Osteocyte (in vitro differentiated cells): Measurements from ENCODE around the gene SATB1. TPM values are rescaled to one million over a fixed set of nuclear protein-coding genes. Genes with fewer than 3 reads are reported as not detected.
A peak's percentile ranks its signal among the peaks of the same experiment; 100 is the strongest.

Source experiments
- DNase-seq: peaks from one replicate; pipeline ENCODE4 v3.0.0; 2021; ENCODE audit warnings: mixed read lengths; ENCODE audit not compliant: unreplicated experiment; ENCODE audit errors: extremely low spot score
- H3K27ac Mint-ChIP-seq: one replicate; pipeline ENCODE4 v1.8.0; 2021; ENCODE audit warnings: mild to moderate bottlenecking, mixed read lengths; ENCODE audit not compliant: unreplicated experiment
- H3K27me3 Mint-ChIP-seq: one replicate; pipeline ENCODE4 v1.8.0; 2021; ENCODE audit warnings: mixed read lengths; ENCODE audit not compliant: unreplicated experiment
- H3K36me3 Mint-ChIP-seq: one replicate; pipeline ENCODE4 v1.8.0; 2021; ENCODE audit warnings: mixed read lengths; ENCODE audit not compliant: unreplicated experiment
- H3K4me1 Mint-ChIP-seq: one replicate; pipeline ENCODE4 v1.8.0; 2021; ENCODE audit warnings: mixed read lengths; ENCODE audit not compliant: unreplicated experiment
- H3K4me3 Mint-ChIP-seq: one replicate; pipeline ENCODE4 v1.8.0; 2021; ENCODE audit warnings: mild to moderate bottlenecking, moderate library complexity, mixed read lengths; ENCODE audit not compliant: unreplicated experiment
- H3K9me3 Mint-ChIP-seq: one replicate; pipeline ENCODE4 v1.8.0; 2021; ENCODE audit warnings: mixed read lengths; ENCODE audit not compliant: unreplicated experiment
- total RNA-seq: library from RNA; stranded (reverse); gene quantifications from 2 replicates; pipeline ENCODE4 v1.2.1, GENCODE V29; 2021
- TF ChIP-seq, protein P1 (sequence below): fragments of 200-600 bp; sonication (generic); IDR thresholded peaks from 2 replicates; pipeline ENCODE4 v1.5.0; 2021; ENCODE audit warnings: antibody characterized with exemption, mild to moderate bottlenecking, moderate library complexity

SATB1 gene
- total RNA-seq, 1 donor from 2014 or later: 10.6 TPM

DNA sequence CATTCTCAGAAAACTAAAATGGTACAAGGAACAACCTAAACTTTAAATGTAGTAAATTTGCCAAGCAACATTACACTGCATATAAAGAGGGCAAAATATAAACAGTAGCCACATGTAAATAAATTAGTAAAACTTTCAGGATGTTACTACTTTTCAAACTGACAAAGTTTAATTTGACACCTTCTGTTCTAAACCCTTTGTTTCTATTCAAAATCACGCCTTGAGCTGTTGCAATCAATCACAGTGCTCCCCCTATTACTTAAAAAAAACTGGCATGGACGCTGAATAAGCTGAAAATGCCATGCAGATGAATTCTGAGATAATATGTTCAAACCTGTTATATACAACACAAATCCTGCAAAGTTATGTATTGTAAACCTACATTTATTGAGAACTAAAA is 69.3 kb downstream of the SATB1 start:
- DNase-seq: no peak
- Mint-ChIP-seq H3K9me3 (no peaks in the 10 kb centered on the region), H3K36me3 (peaks cover 2% of the 10 kb centered on the region), H3K4me3 (no peak overlapping the region), H3K27me3 (no peaks in the 10 kb centered on the region), H3K4me1 (peaks cover 20% of the 10 kb centered on the region), H3K27ac (no peak overlapping the region)
- TF ChIP-seq, protein P1, sequence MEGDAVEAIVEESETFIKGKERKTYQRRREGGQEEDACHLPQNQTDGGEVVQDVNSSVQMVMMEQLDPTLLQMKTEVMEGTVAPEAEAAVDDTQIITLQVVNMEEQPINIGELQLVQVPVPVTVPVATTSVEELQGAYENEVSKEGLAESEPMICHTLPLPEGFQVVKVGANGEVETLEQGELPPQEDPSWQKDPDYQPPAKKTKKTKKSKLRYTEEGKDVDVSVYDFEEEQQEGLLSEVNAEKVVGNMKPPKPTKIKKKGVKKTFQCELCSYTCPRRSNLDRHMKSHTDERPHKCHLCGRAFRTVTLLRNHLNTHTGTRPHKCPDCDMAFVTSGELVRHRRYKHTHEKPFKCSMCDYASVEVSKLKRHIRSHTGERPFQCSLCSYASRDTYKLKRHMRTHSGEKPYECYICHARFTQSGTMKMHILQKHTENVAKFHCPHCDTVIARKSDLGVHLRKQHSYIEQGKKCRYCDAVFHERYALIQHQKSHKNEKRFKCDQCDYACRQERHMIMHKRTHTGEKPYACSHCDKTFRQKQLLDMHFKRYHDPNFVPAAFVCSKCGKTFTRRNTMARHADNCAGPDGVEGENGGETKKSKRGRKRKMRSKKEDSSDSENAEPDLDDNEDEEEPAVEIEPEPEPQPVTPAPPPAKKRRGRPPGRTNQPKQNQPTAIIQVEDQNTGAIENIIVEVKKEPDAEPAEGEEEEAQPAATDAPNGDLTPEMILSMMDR: no peak

DNA sequence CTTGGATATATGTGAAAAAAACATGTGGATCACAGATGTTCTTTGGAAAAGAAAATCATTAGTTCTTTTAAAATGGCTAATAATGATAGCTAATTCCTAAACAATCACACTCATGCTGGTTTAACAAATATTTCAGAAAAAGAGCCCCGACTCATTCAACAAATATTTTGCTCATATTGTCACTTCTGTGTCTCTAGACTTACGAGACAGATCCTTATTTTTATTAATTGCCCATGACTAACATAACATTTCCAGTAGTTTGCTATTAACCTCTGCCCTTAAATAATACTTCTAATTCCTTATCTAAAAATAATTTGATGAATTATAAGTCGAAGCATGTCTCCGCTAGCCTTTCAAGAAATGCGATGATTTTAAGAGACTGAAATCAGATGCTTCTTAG is 70.4 kb downstream of the SATB1 start:
- Mint-ChIP-seq H3K36me3 (peaks cover 3% of the 10 kb centered on the region), H3K4me3 (peak overlapping the region; percentile 14), H3K4me1 (peaks cover 20% of the 10 kb centered on the region), H3K27me3 (no peaks in the 10 kb centered on the region), H3K27ac (no peak overlapping the region), H3K9me3 (no peaks in the 10 kb centered on the region)
- TF ChIP-seq, protein P1: no peak
- no peak for DNase-seq

DNA sequence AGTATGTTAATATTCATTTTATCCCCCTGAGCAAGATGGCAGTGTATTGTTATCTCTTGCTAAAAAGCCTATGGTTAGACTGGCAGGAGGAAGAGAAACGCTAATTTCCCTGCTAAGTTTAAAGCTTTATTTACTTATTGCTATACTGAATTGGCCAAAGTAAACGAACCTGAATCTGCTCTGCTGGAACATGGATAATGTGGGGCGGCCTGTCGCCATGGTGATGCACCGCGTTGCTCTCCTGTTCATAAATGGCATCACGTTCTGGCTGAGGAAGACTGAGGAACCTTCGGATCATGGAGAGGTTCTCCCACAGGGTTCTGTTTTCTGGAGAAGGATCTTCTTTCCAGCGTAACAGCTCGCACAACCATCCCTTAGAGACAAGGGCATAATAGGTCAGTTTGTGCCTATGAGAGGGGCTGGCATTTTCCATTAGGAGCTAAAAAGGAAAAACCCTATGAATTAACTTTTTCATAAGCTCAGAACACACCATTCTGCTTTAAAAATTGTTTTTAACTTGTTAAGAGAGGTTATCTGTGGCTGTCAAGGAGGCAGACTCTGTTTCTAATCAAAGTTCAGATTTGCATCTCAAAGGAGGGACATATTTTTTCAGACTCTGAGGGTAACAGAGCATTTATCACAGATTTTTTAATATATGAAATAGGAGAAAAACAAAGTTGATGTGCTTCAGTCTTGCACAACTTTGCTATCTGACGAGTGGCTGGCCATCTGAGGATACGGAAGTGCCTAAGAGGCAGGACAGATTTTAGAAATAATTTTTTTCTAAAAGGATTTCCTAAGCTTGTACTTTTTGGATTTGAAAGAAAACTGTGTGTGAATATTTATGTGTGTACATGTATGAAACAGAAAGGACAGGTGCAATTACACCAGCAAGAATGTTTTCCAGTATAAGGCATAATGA is 73.1 kb downstream of the SATB1 start:
- TF ChIP-seq, protein P1: no peak
- Mint-ChIP-seq H3K9me3 (no peaks in the 10 kb centered on the region), H3K4me1 (peaks cover 20% of the 10 kb centered on the region), H3K27me3 (no peaks in the 10 kb centered on the region), H3K27ac (no peak overlapping the region), H3K36me3 (peaks cover 12% of the 10 kb centered on the region), H3K4me3 (no peak overlapping the region)
- no peak for DNase-seq

DNA sequence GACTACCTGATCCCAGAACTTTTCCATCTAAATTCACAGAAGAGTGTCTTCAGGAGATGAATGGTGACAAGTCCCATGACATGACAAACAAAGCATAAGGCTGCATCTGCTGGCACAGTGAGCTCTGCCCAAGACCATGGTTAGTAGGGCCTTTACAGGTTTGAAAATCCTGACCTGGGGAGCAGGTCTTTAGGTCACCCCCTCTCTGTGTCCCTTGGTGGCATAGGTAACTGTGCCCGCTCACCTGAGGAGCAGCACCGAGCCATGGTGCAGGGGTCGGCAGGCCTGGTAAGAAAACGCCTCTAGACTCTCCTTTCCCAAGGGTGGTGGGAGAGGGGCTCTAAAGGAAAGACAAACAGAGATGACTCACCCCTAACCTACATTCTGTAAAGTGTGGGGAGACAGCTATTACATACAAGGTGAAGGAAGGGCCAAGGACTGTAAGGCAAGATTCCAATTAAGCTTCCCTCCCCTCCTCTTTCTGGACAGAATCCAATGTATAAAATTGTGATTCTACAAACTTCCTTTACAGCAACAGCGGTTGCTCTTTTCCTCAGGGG is 74.0 kb downstream of the SATB1 start:
- Mint-ChIP-seq H3K36me3 (peaks cover 12% of the 10 kb centered on the region), H3K4me3 (no peak overlapping the region), H3K27ac (no peak overlapping the region), H3K27me3 (no peaks in the 10 kb centered on the region), H3K9me3 (no peaks in the 10 kb centered on the region), H3K4me1 (peaks cover 23% of the 10 kb centered on the region)
- no peak for DNase-seq
- TF ChIP-seq, protein P1: no peak

DNA sequence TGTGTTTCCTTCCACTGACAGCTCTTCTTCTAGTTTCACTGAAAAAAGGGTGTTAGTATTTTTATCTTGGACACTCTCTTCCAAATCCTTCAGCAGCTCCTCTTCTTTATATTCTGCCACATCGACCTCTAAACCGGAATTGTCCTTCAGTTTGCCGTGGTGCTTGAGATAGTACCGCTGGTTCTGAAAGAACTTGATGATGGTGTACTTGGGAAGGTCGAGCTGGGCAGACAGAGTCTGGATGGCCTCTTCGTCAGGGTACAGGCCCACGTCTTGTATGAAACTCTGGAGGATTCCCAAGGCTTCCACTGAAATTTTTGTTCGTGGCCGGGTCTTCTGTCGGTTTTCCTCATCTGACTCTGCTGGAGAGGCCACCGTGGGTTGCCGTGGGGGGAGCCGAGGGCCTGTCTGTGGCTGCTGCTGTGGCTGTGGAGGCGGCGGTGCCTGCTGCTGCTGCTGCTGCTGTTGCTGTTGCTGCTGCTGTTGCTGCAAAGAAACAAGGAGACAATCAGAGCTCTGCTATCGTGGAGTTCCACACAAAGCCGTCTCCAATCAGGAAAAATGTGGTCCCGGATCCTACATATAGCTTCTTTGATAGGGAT is 75.8 kb downstream of the SATB1 start:
- no peaks in the 10 kb centered on the region for H3K9me3 Mint-ChIP-seq
- H3K27ac Mint-ChIP-seq: no peak overlapping the region
- TF ChIP-seq, protein P1: no peak
- no peak overlapping the region for H3K4me3 Mint-ChIP-seq
- peaks cover 7% of the 10 kb centered on the region for H3K4me1 Mint-ChIP-seq
- no peaks in the 10 kb centered on the region for H3K27me3 Mint-ChIP-seq
- DNase-seq: no peak
- peaks cover 12% of the 10 kb centered on the region for H3K36me3 Mint-ChIP-seq
